GM23338 (cell line): ENCODE measurements around the gene DCDC2.

ENCODE experiments used
- CREB1 ChIP-seq: fragments of 250-450 bp; sonication (Bioruptor Pico); IDR thresholded peaks from 2 replicates; pipeline ENCODE4 v1.5.0; 2020; ENCODE audit warnings: low read depth, mild to moderate bottlenecking, moderate library complexity
- EZH2 ChIP-seq: fragments of 200-600 bp; sonication (generic); IDR thresholded peaks from one replicate; pipeline ENCODE4 v1.8.0; 2017; ENCODE audit warnings: antibody characterized with exemption, mild to moderate bottlenecking, low read depth; ENCODE audit not compliant: unreplicated experiment
- EZH2phosphoT487 ChIP-seq: fragments of 200-600 bp; sonication (generic); IDR thresholded peaks from one replicate; pipeline ENCODE4 v1.8.1; 2018; ENCODE audit warnings: antibody characterized with exemption; ENCODE audit not compliant: unreplicated experiment
- JUNB ChIP-seq: IDR thresholded peaks from one replicate; pipeline ENCODE4 v1.6.1; 2016; ENCODE audit warnings: antibody characterized with exemption; ENCODE audit not compliant: unreplicated experiment
- NANOG ChIP-seq: IDR thresholded peaks from 2 replicates; pipeline ENCODE4 v1.6.1; 2016; ENCODE audit warnings: antibody characterized with exemption, borderline replicate concordance
- POLR2AphosphoS5 ChIP-seq: IDR thresholded peaks from 2 replicates; pipeline ENCODE4 v1.6.1; 2016; ENCODE audit warnings: antibody characterized with exemption, low read depth
- STAT1 ChIP-seq: IDR thresholded peaks from one replicate; pipeline ENCODE4 v1.6.1; 2016; ENCODE audit warnings: antibody characterized with exemption; ENCODE audit not compliant: unreplicated experiment
- ZNF331 ChIP-seq: fragments of 250-450 bp; sonication (Bioruptor Pico); IDR thresholded peaks from 2 replicates; pipeline ENCODE4 v1.5.0; 2020; ENCODE audit warnings: low read depth, mild to moderate bottlenecking, moderate library complexity
- TF ChIP-seq, protein P1 (sequence below), 2 experiments: fragments of 200-600 bp in 1 of 2; sonication (generic) in 1 of 2; conservative IDR thresholded peaks; 2 replicates each; pipeline versions ENCODE4 v1.5.1 to v1.6.1; 2016 to 2017; ENCODE audit warnings: antibody characterized with exemption in 2 of 2, low read depth in 2 of 2, mild to moderate bottlenecking in 2 of 2, moderate library complexity in 1 of 2
- TF ChIP-seq, protein P2 (sequence below): IDR thresholded peaks from one replicate; pipeline ENCODE4 v1.6.1; 2018; ENCODE audit warnings: antibody characterized with exemption; ENCODE audit not compliant: unreplicated experiment
- TF ChIP-seq, protein P3 (sequence below): IDR thresholded peaks from 2 replicates; pipeline ENCODE4 v1.6.1; 2016; ENCODE audit warnings: antibody characterized with exemption

DNA sequence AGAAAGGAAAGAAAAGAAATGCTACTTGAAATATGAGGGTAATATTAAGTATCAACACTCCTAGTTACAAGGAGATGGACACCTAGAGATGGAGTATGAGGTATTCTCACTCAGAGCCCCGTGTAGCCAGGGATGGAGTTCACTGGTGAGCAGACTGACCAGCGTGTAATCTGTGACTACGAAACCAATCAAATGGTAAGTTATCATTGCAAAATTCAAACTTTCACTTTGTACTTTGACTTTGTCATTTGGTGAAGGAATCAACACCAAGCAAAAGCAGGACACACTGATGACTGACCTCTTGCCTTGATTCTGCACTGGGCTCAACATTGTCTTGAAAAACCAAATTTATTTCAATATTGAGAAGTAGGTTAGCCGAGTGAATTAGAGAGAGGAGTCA, 51.8 kb downstream of the DCDC2 start:
- TF ChIP-seq, protein P1, sequence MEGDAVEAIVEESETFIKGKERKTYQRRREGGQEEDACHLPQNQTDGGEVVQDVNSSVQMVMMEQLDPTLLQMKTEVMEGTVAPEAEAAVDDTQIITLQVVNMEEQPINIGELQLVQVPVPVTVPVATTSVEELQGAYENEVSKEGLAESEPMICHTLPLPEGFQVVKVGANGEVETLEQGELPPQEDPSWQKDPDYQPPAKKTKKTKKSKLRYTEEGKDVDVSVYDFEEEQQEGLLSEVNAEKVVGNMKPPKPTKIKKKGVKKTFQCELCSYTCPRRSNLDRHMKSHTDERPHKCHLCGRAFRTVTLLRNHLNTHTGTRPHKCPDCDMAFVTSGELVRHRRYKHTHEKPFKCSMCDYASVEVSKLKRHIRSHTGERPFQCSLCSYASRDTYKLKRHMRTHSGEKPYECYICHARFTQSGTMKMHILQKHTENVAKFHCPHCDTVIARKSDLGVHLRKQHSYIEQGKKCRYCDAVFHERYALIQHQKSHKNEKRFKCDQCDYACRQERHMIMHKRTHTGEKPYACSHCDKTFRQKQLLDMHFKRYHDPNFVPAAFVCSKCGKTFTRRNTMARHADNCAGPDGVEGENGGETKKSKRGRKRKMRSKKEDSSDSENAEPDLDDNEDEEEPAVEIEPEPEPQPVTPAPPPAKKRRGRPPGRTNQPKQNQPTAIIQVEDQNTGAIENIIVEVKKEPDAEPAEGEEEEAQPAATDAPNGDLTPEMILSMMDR (conservative IDR thresholded peaks at IDR 0.05; ENCODE audit: low read depth in 2 of 2), result no peak
- no peak for TF ChIP-seq STAT1
- TF ChIP-seq ZNF331, result no peak
- TF ChIP-seq EZH2, result no peak
- TF ChIP-seq, protein P2, sequence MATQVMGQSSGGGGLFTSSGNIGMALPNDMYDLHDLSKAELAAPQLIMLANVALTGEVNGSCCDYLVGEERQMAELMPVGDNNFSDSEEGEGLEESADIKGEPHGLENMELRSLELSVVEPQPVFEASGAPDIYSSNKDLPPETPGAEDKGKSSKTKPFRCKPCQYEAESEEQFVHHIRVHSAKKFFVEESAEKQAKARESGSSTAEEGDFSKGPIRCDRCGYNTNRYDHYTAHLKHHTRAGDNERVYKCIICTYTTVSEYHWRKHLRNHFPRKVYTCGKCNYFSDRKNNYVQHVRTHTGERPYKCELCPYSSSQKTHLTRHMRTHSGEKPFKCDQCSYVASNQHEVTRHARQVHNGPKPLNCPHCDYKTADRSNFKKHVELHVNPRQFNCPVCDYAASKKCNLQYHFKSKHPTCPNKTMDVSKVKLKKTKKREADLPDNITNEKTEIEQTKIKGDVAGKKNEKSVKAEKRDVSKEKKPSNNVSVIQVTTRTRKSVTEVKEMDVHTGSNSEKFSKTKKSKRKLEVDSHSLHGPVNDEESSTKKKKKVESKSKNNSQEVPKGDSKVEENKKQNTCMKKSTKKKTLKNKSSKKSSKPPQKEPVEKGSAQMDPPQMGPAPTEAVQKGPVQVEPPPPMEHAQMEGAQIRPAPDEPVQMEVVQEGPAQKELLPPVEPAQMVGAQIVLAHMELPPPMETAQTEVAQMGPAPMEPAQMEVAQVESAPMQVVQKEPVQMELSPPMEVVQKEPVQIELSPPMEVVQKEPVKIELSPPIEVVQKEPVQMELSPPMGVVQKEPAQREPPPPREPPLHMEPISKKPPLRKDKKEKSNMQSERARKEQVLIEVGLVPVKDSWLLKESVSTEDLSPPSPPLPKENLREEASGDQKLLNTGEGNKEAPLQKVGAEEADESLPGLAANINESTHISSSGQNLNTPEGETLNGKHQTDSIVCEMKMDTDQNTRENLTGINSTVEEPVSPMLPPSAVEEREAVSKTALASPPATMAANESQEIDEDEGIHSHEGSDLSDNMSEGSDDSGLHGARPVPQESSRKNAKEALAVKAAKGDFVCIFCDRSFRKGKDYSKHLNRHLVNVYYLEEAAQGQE, result no peak
- no peak for TF ChIP-seq NANOG
- no peak for TF ChIP-seq POLR2AphosphoS5
- no peak for TF ChIP-seq EZH2phosphoT487
- TF ChIP-seq, protein P3, sequence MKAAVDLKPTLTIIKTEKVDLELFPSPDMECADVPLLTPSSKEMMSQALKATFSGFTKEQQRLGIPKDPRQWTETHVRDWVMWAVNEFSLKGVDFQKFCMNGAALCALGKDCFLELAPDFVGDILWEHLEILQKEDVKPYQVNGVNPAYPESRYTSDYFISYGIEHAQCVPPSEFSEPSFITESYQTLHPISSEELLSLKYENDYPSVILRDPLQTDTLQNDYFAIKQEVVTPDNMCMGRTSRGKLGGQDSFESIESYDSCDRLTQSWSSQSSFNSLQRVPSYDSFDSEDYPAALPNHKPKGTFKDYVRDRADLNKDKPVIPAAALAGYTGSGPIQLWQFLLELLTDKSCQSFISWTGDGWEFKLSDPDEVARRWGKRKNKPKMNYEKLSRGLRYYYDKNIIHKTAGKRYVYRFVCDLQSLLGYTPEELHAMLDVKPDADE, result no peak
- no peak for TF ChIP-seq CREB1
- no peak for TF ChIP-seq JUNB
